Mucosa of descending colon (tissue), 3 donors: ENCODE results near the gene BLMH. TPM values are rescaled to one million over a fixed set of nuclear protein-coding genes. Genes with fewer than 3 reads are reported as not detected.

Experiments
- ATAC-seq: fragments of 200-7000 bp; cut with Tn5 transposase; one replicate; pipeline ENCODE4 v1.9.1; 2020; ENCODE audit warnings: mild to moderate bottlenecking, moderate library complexity
- DNase-seq, 3 donors: peaks; one replicate each; pipeline ENCODE4 v3.0.0-alpha.2; 2020
- H3K36me3 ChIP-seq: fragments of 200-600 bp; one replicate; pipeline ENCODE4 v1.8.0; 2021; ENCODE audit warnings: low read depth, mild to moderate bottlenecking
- H3K4me1 ChIP-seq: fragments of 200-600 bp; one replicate; pipeline ENCODE4 v1.8.0; 2021; ENCODE audit warnings: low read depth, mild to moderate bottlenecking
- H3K4me3 ChIP-seq: fragments of 200-600 bp; one replicate; pipeline ENCODE4 v1.8.0; 2021; ENCODE audit warnings: mild to moderate bottlenecking
- H3K9me3 ChIP-seq: fragments of 200-600 bp; one replicate; pipeline ENCODE4 v1.8.0; 2021; ENCODE audit warnings: mild to moderate bottlenecking
- CTCF ChIP-seq: fragments of 200-600 bp; IDR thresholded peaks from one replicate; pipeline ENCODE4 v1.8.0; 2022; ENCODE audit warnings: antibody characterized with exemption, mild to moderate bottlenecking
- intact Hi-C, 2 donors: fragments of 100-400 bp; cut with DNase I in 1 of 2; cut with micrococcal nuclease in 1 of 2; formaldehyde crosslinking; loops; one replicate each; pipeline versions ENCODE4 v1.11.0 to v1.11.1; 2022; cut with DNase I, micrococcal nuclease
- total RNA-seq, 3 donors: library from RNA; stranded (reverse); fragmentation: NEBNext Ultra II Directional in 2 of 3; extraction: Animal tissue kit (Norgen Biotek cat#: 25700) in 2 of 3; gene quantifications; one replicate each; pipeline versions ENCODE4 v1.2.1 to v1.2.4, GENCODE V29; 2021 to 2023
- donor health status: DM: no; HTN: no; CAD: no; lungs with moderate emphysema.
- donor health status: DM: no; HTN: no; CAD: no.
- donor health status: DM: no; HTN: yes; CAD: no.

Gene BLMH
- total RNA-seq, 3 donors from 2014 or later: 18.1 to 31.9 (median 22.0) TPM

GRCh38 chr17:30222721-30223175, 69.0 kb downstream of the BLMH start:
- Histone ChIP-seq H3K36me3 (no peaks in the 10 kb centered on the region), H3K4me3 (no peak overlapping the region), H3K9me3 (no peaks in the 10 kb centered on the region), H3K4me1 (no peaks in the 10 kb centered on the region)
- intact Hi-C loops: no loop called here
- TF ChIP-seq CTCF: no peak
- ATAC-seq: peak; percentile 86
- peak in 2 of 3 donors; percentile 29 to 48 for DNase-seq

- DNase-seq: no peak
- Histone ChIP-seq H3K9me3 (no peaks in the 10 kb centered on the region), H3K4me3 (no peak overlapping the region), H3K4me1 (no peaks in the 10 kb centered on the region), H3K36me3 (no peaks in the 10 kb centered on the region)
- no peak for ATAC-seq
- intact Hi-C loops: no loop called here
- no peak for TF ChIP-seq CTCF
Observed at GRCh38 chr17:30222251-30222650, 69.5 kb downstream of the BLMH start.

- no peaks in the 10 kb centered on the region for H3K9me3 ChIP-seq
- DNase-seq (no peak), ATAC-seq (no peak)
- TF ChIP-seq CTCF: no peak
- H3K36me3 ChIP-seq: no peaks in the 10 kb centered on the region
- H3K4me1 ChIP-seq: no peaks in the 10 kb centered on the region
- no peak overlapping the region for H3K4me3 ChIP-seq
- intact Hi-C loops: no loop called here
Observed at GRCh38 chr17:30221346-30221745, 70.4 kb downstream of the BLMH start.

- H3K4me3 ChIP-seq: no peak overlapping the region
- DNase-seq: no peak
- no peak for ATAC-seq
- no peaks in the 10 kb centered on the region for H3K4me1 ChIP-seq
- intact Hi-C loops: no loop called here
- TF ChIP-seq CTCF: no peak
- H3K36me3 ChIP-seq: no peaks in the 10 kb centered on the region
- H3K9me3 ChIP-seq: no peaks in the 10 kb centered on the region
Observed at GRCh38 chr17:30220414-30220813, 71.3 kb downstream of the BLMH start.

GRCh38 chr17:30219833-30220232, 71.9 kb downstream of the BLMH start:
- H3K9me3 ChIP-seq: no peaks in the 10 kb centered on the region
- intact Hi-C loops: no loop called here
- no peaks in the 10 kb centered on the region for H3K36me3 ChIP-seq
- no peaks in the 10 kb centered on the region for H3K4me1 ChIP-seq
- ATAC-seq (peak; percentile 46), DNase-seq (no peak)
- H3K4me3 ChIP-seq: no peak overlapping the region
- TF ChIP-seq CTCF: no peak

- no peaks in the 10 kb centered on the region for H3K9me3 ChIP-seq
- no peak overlapping the region for H3K4me3 ChIP-seq
- no peak for ATAC-seq
- intact Hi-C loops: no loop called here
- no peak for TF ChIP-seq CTCF
- DNase-seq: no peak
- no peaks in the 10 kb centered on the region for H3K36me3 ChIP-seq
- no peaks in the 10 kb centered on the region for H3K4me1 ChIP-seq
Observed at GRCh38 chr17:30219315-30219714, 72.4 kb downstream of the BLMH start.
